B cell (primary cell): ENCODE data around the gene ATP8A1. TPM values are rescaled to one million over a fixed set of nuclear protein-coding genes. Genes with fewer than 3 reads are reported as not detected.

Source experiments
- ATAC-seq: fragments of 200-7000 bp; cut with Tn5 transposase; one replicate; pipeline ENCODE4 v1.10.0; 2021; ENCODE audit warnings: low read depth, mild to moderate bottlenecking, moderate number of reproducible peaks, moderate library complexity
- CTCF ChIA-PET: fragments of 350-600 bp; sonication (Branson Sonifier 250); formaldehyde crosslinking; loops from one replicate; lab custom pipeline; 2021; ENCODE audit warnings: antibody characterized with exemption, inconsistent platforms; lab: Charles Lee
- POLR2A ChIA-PET: fragments of 350-600 bp; sonication (Branson Sonifier 250); formaldehyde crosslinking; loops from one replicate; lab custom pipeline; 2021; ENCODE audit warnings: antibody characterized with exemption; lab: Charles Lee
- DNase-seq: peaks from one replicate; pipeline ENCODE4 v3.0.0; 2013
- H2AFZ ChIP-seq: 2 replicates; pipeline ENCODE4 v1.6.1; 2012; ENCODE audit warnings: mild to moderate bottlenecking, low read depth, low read length; ENCODE audit not compliant: insufficient read depth, poor library complexity, severe bottlenecking
- H3K27ac ChIP-seq, 2 donors: 1 replicate in 1 of 2; 2 replicates in 1 of 2; pipeline ENCODE4 v1.5.1; 2012 to 2013; ENCODE audit warnings: low read length in 2 of 2, mild to moderate bottlenecking in 2 of 2, moderate library complexity in 1 of 2
- H3K27me3 ChIP-seq, 4 experiments: fragments of 200-600 bp in 1 of 4; sonication (generic) in 1 of 4; replicated peaks in 1 of 4; 1 replicate in 2 of 4; 2 replicates in 2 of 4; pipeline versions ENCODE4 v1.6.1 to v1.7.0; 2013 to 2016; ENCODE audit warnings: low read length in 3 of 4, mild to moderate bottlenecking in 2 of 4, mixed read lengths in 1 of 4, moderate library complexity in 1 of 4; ENCODE audit not compliant: insufficient read depth in 4 of 4, control insufficient read depth in 3 of 4; ENCODE audit errors: control extremely low read depth in 1 of 4
- H3K36me3 ChIP-seq, 2 experiments: replicated peaks in 1 of 2; 1 replicate in 1 of 2; 2 replicates in 1 of 2; pipeline versions ENCODE4 v1.6.1 to v1.7.1; 2013; ENCODE audit warnings: low read length in 1 of 2; ENCODE audit not compliant: insufficient read depth in 2 of 2, control insufficient read depth in 1 of 2; ENCODE audit errors: control extremely low read depth in 1 of 2, extremely low read depth in 1 of 2
- H3K4me1 ChIP-seq, 2 donors: fragments of 200-600 bp in 1 of 2; sonication (generic) in 1 of 2; 1 replicate in 1 of 2; 2 replicates in 1 of 2; pipeline versions ENCODE4 v1.5.1 to v1.6.1; 2013 to 2017; ENCODE audit warnings: low read length in 2 of 2; ENCODE audit not compliant: control insufficient read depth in 2 of 2, insufficient read depth in 2 of 2
- H3K4me2 ChIP-seq: replicated peaks from 2 replicates; pipeline ENCODE3; 2012; ENCODE audit warnings: mild to moderate bottlenecking, low read depth, low read length; ENCODE audit not compliant: poor library complexity, severe bottlenecking
- H3K4me3 ChIP-seq, 5 experiments: fragments of 200-600 bp in 1 of 5; sonication (generic) in 1 of 5; 1 replicate in 3 of 5; 2 replicates in 2 of 5; pipeline versions ENCODE4 v1.5.1 to v1.7.0; 2011 to 2016; ENCODE audit warnings: low read length in 4 of 5, mild to moderate bottlenecking in 4 of 5, low read depth in 2 of 5, control low read depth in 1 of 5, moderate library complexity in 1 of 5; ENCODE audit not compliant: insufficient read depth in 1 of 5; ENCODE audit errors: control extremely low read depth in 1 of 5, extremely low read depth in 1 of 5
- H3K79me2 ChIP-seq: fragments of 200-600 bp; sonication (generic); one replicate; pipeline ENCODE4 v1.6.0; 2016; ENCODE audit warnings: low read length; ENCODE audit not compliant: control insufficient read depth, insufficient read depth
- H3K9ac ChIP-seq: fragments of 200-600 bp; sonication (generic); 2 replicates; pipeline ENCODE4 v1.6.1; 2017; ENCODE audit warnings: mild to moderate bottlenecking, low read length, moderate library complexity
- H3K9me3 ChIP-seq, 3 donors: one replicate each; pipeline versions ENCODE4 v1.6.1 to v1.7.1; 2013; ENCODE audit warnings: low read length in 2 of 3; ENCODE audit not compliant: control insufficient read depth in 2 of 3, insufficient read depth in 1 of 3; ENCODE audit errors: control extremely low read depth in 1 of 3
- H4K20me1 ChIP-seq: 2 replicates; pipeline ENCODE4 v1.6.0; 2012; ENCODE audit warnings: mild to moderate bottlenecking, low read length; ENCODE audit not compliant: insufficient read depth, control insufficient read depth, poor library complexity, severe bottlenecking
- H3K27ac Mint-ChIP-seq: one replicate; pipeline ENCODE4 v1.8.0; 2021; ENCODE audit warnings: mixed read lengths
- H3K27me3 Mint-ChIP-seq: one replicate; pipeline ENCODE4 v1.8.0; 2021; ENCODE audit warnings: mixed read lengths
- H3K4me1 Mint-ChIP-seq: one replicate; pipeline ENCODE4 v1.8.0; 2021; ENCODE audit warnings: mixed read lengths
- H3K4me3 Mint-ChIP-seq: one replicate; pipeline ENCODE4 v1.8.0; 2021; ENCODE audit warnings: mixed read lengths
- H3K9me3 Mint-ChIP-seq: one replicate; pipeline ENCODE4 v1.8.0; 2022; ENCODE audit warnings: mixed read lengths; ENCODE audit not compliant: insufficient read depth
- CTCF ChIP-seq: fragments of 200-600 bp; IDR thresholded peaks from one replicate; pipeline ENCODE4 v1.8.0; 2022; ENCODE audit warnings: antibody characterized with exemption, mild to moderate bottlenecking
- EZH2 ChIP-seq: IDR thresholded peaks from 2 replicates; pipeline ENCODE4 v1.6.1; 2012; ENCODE audit warnings: borderline replicate concordance, low read depth, mild to moderate bottlenecking, moderate library complexity, low read length; ENCODE audit not compliant: insufficient read depth, poor library complexity, severe bottlenecking
- WGBS: methylation state at CpG from one replicate; pipeline ENCODE4 v1.1.5; 2013; ENCODE audit warnings: missing lambda C conversion rate; ENCODE audit not compliant: insufficient coverage; 5-methylcytosine and 5-hydroxymethylcytosine counted together
- intact Hi-C: fragments of 100-400 bp; cut with micrococcal nuclease; formaldehyde crosslinking; loops from one replicate; pipeline ENCODE4 v1.10.0; 2022
- polyA plus RNA-seq: library from polyadenylated mRNA; depleted of rRNA; stranded (reverse); fragments of >200 nt; gene quantifications from 2 replicates; pipeline ENCODE4 v1.2.3, GENCODE V29; 2012
- total RNA-seq, 2 donors: library from RNA; stranded (reverse); fragments of 120-200 nt in 1 of 2; gene quantifications; 1 replicate in 1 of 2; 2 replicates in 1 of 2; pipeline versions ENCODE4 v1.2.3 to v1.2.4, GENCODE V29; 2013 to 2022

Gene ATP8A1
- total and polyA plus RNA-seq, 2 donors (not counting 1 experiment from before 2014, with no cell fraction given): 28.7 to 51.8 TPM

- Histone ChIP-seq H2AFZ (no peak overlapping the region), H4K20me1 (no peaks in the 10 kb centered on the region), H3K9ac (no peak overlapping the region), H3K4me3 (no peak overlapping the region), H3K9me3 (peaks cover 0 to 2% (median 0%) of the 10 kb centered on the region in 3 donors), H3K36me3 (no peaks in the 10 kb centered on the region), H3K27ac (no peak overlapping the region), H3K27me3 (peaks cover 0 to 3% (median 2%) of the 10 kb centered on the region in 4 experiments), H3K79me2 (no peaks in the 10 kb centered on the region), H3K4me1 (no peaks in the 10 kb centered on the region), H3K4me2 (no peak overlapping the region)
- Mint-ChIP-seq H3K9me3 (no peaks in the 10 kb centered on the region), H3K4me1 (no peaks in the 10 kb centered on the region), H3K27me3 (peaks cover 31% of the 10 kb centered on the region), H3K4me3 (no peak overlapping the region), H3K27ac (no peak overlapping the region)
- DNase-seq: no peak
- TF ChIP-seq EZH2: no peak
- TF ChIP-seq CTCF: no peak
- ATAC-seq: no peak
- POLR2A ChIA-PET: no interaction called here
- WGBS: 100% methylated on average over 4 of the region's 5 CpGs
- intact Hi-C loops: no loop called here
- CTCF ChIA-PET: no interaction called here
Observed at GRCh38 chr4:42359711-42360110, 297.2 kb downstream of the ATP8A1 start.

Other genes starting within 250 kb of the ATP8A1 start
- not detected in 2 replicates for gene GRXCR1, start 235.6 kb upstream of the ATP8A1 start, total RNA-seq
- gene GRXCR1, start 235.6 kb upstream of the ATP8A1 start, polyA plus RNA-seq: not detected in 2 replicates